ENCODE data around the gene PPID.
"Not testable (repeated sequence)": the region's sequence is repeated elsewhere in the genome, so short reads cannot be mapped to it uniquely, and the experiment has no call there.

Gene PPID

DNA sequence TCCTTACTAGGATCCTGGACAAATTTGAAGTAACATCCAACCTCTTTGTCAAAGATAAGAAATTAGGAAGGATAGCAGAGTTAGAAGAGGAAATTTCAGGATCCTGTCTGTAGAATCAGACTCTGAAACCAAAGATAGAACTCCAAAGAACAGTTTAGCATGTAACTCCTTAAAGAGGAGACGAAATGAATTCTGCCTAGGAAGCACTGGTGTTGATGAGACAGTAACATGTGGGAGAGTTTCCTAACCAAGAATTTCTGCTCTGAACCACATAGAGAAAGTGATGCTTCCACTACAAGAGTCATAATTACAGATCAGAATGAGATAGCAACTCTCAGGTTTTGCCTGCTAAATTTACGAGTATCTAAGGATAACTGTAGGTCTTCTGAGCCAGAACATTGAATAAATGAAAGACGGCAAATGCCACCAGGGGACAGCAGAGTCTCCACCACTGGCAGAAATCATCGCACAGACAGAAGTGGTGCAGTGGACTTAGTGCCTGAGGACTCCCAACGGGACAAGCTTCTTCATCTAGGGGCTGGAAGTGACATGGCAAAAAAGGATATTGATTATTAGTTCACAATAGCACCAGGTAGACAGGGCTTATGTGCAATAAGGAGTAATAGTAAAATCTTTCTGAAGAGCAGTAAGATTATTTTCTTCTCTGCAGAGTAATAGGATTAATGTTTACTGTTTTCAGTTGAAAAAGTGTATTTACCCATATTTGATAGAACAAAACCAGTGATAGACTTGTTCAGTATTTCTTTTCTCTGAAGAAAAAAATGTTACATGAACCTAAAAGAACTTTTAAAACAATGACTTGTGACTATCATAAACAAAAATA, 6.7 kb upstream of the PPID start:
- peak; percentile 46 for DNase-seq (ENCODE audit: low read depth)

DNA sequence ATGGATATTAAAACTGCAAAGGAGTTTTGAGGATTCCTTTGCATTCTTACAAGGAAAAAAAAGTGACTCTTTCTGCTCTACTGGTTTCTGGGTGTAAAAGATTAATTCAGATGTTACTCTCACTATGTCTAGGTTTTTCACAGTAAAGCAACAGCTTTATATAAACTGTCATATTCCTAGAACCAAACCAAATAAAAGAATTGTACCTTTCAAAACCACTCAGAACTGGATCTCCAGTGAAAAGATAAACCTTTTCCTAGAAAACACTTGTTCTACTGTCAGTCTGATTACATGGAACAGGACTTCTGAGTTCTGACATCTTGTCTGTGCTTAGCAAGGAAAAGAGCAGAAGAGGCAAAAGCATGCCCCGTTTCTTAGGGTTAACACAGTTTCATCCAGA, 5.0 kb upstream of the PPID start:
- no peak for DNase-seq (ENCODE audit: low read depth)

DNA sequence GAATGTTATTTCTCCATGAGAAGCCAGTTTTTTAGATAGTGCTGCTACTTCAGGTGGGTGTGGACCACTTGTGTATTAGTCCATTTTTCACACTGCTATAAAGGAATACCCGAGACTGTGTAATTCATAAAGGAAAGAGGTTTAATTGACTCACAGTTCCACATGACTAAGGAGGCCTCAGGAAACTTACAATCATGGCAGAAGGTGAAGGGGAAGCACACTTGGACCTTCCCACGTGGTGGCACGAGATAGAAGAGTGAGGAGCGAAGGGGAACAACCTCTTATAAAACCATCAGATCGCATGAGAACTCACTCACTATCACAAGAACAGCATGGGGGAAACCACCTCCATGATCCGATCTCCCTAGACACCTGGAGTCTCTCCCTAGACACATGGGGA, 3.4 kb upstream of the PPID start:
- no peak for DNase-seq (ENCODE audit: low read depth)

DNA sequence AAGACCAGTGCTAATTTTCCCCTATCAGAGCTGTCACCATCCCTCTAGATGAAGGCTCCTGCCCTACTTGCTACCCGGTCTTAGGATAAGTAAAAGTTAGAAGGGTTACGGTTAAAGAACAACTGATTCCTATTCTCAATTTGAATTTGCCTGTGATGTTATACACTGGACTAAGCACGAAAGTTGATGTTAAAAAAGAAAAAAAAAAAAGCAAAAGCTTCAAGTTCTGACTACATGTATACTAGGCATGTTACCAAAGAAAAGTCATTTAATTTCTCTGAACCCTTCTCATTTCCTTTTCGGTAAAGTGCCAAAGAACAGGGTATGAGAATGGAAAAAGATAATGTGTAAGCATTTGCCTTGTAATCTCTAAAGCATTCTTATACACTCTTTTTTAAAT, 1.4 kb upstream of the PPID start:
- DNase-seq (ENCODE audit: low read depth) = no peak

DNA sequence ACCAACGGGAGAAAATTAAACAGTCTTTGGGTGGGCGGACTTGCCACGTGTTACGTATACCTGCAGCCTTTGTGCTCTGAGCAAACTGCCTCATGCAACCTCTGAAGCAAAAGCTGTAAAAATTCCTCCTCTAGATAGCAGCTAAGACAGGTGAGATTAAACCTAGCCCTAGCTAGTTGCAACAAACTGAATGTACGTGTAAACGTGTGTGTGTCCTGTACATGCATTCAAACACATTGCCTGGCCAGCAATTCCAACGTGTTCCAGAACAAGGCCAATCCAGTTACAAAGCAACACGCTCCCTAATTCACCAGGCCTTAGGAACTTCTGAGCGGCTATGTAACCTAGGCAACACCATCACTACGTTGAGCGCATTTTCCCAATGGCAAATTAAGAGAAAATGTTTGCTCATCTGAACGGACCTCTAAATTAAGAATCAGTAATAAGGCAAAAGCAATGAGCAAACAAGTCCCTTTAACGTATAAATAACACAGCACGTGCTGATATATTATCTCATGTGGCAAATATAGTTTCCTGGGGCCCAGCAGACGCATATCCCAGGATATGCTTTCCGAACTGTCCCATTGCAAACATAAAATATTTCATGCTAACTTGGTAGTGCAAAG, 792 bp downstream of the PPID start:
- peak; percentile 30 for DNase-seq (ENCODE audit: low read depth)

DNA sequence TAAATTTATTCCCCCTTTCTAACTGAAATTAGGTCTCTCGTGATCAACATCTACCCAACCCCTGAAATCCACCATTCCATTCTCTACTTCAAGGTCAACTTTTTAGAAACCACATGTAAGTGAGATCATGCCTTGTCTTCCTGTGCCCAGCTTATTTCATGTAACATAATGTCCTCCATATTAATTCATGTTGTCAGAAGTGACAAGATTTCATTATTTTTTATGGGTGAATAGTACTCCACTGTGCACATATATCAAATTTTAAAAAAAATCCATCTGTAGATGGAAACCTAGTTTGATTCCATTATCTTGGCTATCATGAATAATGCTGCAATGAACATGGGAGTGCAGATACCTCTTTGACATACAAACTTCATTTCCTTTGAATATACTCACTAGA, 1.5 kb downstream of the PPID start:
- DNase-seq (ENCODE audit: low read depth) = no peak

DNA sequence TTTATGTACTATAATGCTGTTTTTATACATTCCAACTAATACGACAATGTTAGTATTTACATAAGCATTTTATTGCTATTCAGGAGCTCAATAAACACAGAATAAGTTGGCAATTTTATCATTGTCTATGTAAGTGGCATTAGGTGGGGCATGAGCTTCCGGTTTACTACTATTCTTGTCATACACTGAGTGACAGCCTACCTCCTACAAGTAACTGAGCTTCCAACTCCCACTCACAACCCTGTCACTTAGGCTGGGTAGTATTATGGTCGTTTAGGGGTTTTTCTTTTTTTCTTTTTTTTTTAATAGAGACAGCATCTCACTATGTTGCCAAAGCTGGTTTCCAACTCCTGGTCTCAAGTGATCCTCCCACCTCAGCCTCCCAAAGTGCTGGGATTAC, 7.4 kb downstream of the PPID start:
- DNase-seq (ENCODE audit: low read depth) = no peak

DNA sequence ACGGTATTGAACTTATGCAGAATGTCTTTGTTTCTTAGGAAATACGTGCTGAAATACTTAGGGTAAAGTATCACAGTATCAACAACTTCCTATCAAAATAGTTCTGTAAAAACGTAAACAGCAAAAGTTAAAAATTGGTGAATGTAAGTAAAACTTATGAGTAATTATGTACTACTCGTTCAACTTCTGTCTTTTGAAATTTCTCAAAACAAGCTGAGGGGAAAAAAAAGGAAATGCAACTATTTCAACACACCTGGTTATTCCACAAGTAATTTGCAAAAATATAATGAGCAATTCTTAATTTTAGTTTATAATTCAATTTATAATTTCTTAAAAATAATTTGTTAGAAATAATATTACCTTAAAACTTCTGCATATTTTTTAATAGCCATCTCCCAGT, 8.3 kb downstream of the PPID start:
- DNase-seq (ENCODE audit: low read depth) = no peak

DNA sequence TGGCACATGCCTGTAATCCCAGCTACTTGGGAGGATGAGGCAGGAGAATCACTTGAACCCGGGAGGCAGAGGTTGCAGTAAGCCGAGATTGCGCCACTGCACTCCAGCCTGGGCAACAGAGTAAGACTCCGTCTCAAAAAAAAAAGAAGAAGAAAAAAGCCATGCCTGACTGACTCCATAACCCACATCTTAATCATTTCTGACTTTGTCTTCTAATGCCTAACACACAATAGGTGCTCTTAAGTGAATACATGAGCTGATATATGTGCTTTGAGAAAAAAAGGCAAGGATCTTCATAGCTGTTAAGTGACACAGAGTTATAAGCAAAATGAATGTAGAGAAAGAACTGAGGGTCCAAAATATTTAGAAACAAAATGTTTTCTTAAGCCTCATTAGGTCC, 10.6 kb downstream of the PPID start:
- not testable (repeated sequence) for DNase-seq (ENCODE audit: low read depth)

DNA sequence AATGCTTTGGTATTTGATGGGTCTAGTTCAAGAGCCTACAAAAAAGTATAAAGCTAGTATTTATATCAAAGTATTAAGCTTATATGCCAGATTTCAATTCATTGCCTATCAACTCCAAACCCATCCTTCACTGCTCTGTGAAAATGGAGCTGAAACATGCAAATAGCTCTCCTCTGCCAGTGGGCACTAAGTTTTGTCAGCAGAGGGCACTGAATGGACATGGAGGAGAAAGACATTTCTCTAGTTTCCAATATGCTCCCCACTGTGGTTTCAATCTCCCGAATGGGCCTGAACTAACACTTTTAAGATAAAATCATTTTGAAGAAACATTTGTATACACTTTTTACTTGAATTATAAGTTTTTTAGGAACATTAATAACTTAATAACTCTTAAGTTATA, 12.4 kb downstream of the PPID start:
- DNase-seq (ENCODE audit: low read depth) = no peak

DNA sequence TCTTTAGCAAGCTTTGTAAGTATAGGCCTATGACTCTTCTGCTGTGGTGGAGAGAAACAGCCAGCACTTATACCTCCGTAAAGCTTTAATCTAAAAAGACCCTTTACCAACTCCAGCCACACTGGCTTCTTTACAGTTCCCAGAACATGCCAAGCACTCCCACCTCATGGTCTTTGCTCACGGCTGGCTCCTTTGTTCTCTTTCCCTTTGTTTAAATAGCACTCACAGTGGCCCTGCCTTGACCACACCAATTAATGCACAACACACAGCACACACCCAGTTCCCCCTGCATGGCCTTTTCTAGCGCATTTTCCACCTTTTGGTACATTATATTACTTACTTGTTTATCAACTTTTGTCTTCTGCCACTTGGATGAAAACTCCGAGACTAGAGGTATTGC, 18.9 kb downstream of the PPID start:
- no peak for DNase-seq (ENCODE audit: low read depth)

DNA sequence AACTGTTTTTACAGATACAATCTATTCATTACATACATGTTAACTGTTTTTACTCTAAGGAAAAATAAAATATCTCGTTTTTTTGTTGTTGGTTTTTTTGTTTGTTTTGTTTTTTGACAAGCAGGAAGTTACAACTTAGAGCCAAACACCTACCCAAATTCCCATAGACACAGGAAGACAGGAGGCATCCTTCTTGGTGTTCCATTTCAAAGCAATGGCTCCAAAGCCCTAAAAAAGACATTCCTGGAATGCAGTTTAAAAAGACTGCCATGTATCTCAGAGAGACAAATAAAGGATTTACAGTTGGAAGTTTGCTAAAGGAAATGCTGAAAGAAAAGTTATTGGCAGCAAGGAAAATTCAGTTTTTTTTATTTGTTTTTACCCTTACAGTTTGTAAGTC, 34.4 kb downstream of the PPID start:
- no peak for DNase-seq (ENCODE audit: low read depth)

DNA sequence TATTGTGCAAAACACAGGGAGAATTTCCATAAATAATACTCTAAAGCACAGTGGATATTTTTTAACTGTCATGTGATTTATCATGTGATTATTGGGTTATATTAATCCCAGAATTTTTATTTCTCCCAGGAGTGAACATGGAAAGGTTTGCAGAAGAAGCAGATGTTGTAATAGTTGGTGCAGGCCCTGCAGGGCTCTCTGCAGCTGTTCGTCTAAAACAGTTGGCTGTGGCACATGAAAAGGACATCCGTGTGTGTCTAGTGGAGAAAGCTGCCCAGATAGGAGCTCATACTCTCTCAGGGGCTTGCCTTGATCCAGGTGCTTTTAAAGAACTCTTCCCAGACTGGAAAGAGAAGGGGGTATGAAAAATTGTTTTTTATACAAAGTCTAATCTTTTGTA, 41.1 kb downstream of the PPID start:
- DNase-seq (ENCODE audit: low read depth) = no peak

DNA sequence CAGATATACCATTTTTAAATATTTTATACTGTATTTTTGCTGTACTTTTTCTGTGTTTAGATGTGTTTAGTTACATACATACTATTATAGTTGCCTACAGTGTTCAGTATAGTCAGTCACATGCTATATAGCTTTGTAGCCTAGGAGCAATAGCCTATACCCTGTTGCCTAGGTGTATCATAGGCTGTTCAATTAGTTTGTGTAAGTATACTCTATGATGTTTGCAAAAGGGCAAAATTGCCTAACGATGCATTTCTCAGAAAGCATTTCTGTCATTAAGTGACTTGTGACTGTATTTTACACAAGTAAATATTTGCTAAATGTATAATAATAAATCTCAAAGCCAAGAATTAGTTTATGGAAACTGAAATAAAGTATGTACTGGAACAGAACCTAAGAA, 41.6 kb downstream of the PPID start:
- DNase-seq (ENCODE audit: low read depth) = no peak

DNA sequence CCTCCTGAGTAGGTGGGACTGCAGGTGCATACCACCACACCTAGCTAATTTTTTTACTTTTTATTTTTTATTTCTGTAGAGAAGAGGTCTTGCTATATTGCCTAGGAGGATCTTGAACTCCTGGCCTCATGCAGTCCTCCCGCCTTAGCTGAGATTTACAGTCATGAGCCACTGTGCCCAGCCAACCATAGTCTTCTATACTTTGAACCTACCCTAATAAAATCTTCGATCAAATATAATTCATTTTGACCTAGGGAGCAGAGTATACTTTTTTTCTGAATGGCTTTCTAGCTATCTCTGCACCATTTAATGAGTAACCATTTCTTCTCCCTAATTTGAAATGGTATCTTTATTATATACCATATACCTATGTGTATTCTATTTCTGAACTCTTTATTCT, 44.4 kb downstream of the PPID start:
- DNase-seq (ENCODE audit: low read depth) = no peak

DNA sequence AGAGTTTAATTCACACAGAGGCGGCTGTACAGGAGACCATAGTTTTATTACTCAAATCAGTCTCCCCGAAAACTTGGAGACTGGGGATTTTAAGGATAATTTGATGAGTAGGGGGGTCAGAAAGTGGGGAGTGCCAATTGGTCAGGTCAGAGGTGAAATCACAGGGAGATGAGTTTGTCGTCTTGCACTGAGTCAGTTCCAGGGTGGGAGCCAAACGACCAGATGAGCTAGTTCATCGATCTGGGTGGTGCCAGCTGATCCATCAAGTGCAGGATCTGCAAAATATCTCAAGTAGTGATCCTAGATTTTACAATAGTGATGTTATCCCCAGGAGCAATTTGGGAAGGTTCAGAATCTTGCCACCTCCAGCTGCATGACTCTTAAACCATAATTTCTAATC, 47.1 kb downstream of the PPID start:
- no peak for DNase-seq (ENCODE audit: low read depth)

DNA sequence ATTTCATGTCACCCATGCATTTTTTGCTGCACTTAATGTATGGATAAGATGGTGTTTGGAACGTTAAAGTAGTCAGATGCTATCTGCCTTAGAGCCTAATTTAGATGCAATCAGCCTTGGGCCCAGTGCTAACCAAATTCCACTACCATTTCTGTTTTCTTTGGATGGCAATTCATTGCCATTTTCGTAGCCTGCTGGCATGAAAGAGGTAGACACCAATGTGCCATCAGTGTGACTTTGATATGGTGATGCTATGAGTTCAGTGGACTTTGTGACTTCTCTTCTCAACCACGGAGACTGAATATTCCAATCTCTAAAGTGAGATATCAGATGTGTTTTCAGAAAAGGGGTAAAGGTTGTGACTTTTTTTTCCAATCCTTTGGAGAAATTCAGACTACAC, 49.6 kb downstream of the PPID start:
- DNase-seq (ENCODE audit: low read depth) = no peak

DNA sequence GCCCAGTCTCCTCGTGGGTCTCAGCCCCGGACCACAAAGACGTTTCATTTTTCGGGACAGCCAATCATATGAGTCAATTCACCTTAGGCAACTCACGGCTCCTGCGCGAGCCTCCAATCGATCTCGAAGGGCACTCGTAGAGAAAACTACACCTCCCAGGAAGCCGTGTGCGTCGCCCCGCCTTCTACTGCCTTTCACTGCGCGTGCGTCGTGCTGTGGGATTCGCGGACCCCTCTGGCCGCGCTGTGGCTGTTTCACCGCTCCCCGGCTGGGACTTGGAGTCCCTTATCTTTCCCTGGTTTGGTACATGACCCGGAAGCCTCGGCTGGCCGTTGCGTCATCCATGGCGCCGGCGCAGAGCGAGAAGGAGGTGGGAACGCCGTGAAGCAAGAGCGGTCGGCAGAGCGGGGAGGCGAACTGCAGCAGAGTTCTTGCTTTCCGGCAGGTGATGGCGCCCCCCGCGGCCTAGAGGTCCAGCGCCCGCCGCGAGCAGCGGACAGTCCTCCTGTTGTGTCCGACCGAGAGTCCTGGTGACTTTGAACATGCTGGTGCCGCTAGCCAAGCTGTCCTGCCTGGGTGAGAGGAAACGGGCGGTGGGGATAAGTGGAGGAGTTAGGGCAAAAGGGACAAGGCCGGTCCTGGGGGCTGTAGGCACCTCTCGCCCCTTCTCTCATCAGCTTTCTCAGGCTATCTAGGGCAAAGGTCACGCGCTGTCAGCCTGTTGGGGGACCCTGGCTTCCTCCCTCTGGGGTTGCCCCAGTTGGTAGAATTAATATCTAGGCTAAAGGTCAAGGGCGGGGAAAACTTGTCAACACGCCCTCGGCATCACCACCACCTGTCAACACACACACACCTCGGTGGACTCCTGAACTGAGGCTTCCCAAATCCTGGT, 51.0 kb downstream of the PPID start, which contains the start of gene ETFDH:
Gene ETFDH (plus strand): TSS at position 382 of the 892 bp plus-strand sequence. CDS start 161 bp downstream, at position 543.
- peak; percentile 99 for DNase-seq (ENCODE audit: low read depth)

DNA sequence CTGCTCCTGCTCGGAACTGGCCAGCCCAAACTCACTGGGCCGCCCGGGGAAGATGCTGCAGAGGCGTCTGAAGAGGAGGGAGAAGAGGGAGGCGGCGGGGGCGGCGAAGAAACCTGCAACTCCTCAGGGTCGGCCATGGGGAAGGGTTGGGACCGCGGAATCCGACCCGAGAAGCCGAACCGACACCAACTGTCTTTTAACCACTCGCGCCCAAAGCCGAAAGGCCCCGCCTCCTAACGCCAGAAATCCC, 51.6 kb downstream of the PPID start, which contains the start of gene C4orf46:
Gene C4orf46 (minus strand): TSS at position 223 of the 250 bp plus-strand sequence. CDS start 86 bp downstream, at position 137.
- DNase-seq (ENCODE audit: low read depth) = no peak

DNA sequence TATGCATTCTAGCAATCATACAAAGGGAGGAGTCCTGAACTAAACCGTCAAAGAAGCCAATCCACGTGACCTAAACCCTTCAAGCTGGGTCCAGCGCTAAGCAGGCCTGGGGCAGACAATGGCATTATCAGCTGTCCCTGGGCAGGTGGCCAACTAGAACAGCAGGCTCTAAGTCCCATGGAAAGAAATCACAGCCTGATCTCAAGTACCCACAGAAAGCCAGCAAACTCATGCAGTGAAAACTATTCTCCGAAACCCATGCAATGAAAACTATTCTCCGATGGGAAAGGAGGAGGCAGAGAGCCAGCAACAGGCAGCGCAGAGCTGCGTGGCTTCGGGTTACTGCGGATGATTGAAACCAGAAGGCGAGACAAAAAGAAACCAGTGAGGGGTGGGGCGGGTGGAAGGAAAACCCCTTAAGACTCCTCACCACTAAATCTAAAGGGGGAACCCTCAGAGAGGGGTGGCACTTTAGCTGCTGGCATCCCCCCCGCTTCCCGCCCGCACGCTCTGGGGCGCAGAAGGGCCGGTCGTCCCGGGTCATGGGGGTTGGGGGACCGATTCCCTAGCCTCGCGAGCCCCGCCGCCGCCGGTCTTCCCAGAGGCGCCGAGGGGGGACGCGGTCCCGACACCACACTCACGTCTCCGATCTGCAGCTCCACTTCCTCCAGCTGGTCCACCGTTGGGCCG, 52.1 kb downstream of the PPID start:
- peak; percentile 59 for DNase-seq (ENCODE audit: low read depth)

DNA sequence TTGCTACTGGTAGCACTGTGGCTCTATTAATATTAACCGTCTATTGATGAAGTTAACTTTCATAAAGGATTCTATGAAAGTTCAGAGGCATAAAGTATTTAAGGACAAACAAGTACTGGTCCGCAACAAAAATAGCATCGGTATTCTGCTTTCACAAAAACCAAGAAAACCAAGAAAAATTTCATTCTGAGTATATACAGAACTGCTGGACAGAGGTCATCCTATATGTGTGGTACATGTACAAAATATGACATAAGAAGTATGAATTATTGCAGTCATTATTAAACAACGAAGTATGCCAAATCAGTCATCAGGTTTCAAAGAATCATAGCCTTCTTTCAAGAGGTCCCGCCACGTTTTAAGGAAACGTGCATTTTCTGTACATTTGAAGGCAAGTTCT, 53.9 kb downstream of the PPID start:
- no peak for DNase-seq (ENCODE audit: low read depth)

DNA sequence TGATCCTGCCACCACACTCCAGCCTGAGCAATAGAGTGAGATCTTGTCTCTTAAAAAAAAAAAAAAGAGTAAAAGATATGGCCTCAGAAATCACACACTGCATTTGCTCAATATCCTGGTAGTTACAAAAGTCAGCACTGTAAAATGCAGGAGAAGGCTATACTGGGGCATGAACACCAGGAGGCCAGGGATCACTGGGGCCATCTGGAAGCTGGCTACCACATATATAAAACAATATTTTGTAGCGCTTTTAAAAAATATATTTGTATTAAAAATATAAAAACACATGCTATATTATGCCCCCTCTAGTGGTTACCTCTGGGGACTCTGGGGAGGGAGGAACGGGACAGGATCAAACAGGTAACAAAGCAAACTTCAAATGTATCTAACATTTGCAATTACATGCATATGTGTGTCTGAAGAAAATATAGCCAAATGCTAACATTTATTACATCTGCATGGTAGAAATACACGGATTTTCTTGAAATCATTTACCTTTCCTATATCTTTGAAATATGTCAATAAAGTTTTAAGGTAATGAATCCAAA, 55.5 kb downstream of the PPID start:
- no peak for DNase-seq (ENCODE audit: low read depth)
